ACHN (cell line): Measurements from ENCODE around the gene PRKCZ.
A peak's percentile ranks its signal among the peaks of the same experiment; 100 is the strongest.

Experiments
- DNase-seq: peaks from one replicate; pipeline ENCODE4 v3.0.0-alpha.2; 2015
- in situ Hi-C: cut with HindIII; loops from 2 replicates; pipeline ENCODE4 v1.10.0; 2017; ENCODE audit warnings: low sequenced_read_pairs, low pct_ligation_motif_present, low pct_unique_long_range_greater_than_20kb

Gene PRKCZ

GRCh38 chr1:2215329-2215728 lies 165.1 kb downstream of the PRKCZ start:
- in situ Hi-C loops = loop anchor here (25.0 kb wide), 1 partner anchor 172 kb away; the partner anchor contains the start of genes MORN1 and RER1
- no peak for DNase-seq

GRCh38 chr1:2215909-2216766 lies 165.9 kb downstream of the PRKCZ start:
- in situ Hi-C loops = loop anchor here (25.0 kb wide), 1 partner anchor 171 kb away; the partner anchor contains the start of genes MORN1 and RER1

DNA sequence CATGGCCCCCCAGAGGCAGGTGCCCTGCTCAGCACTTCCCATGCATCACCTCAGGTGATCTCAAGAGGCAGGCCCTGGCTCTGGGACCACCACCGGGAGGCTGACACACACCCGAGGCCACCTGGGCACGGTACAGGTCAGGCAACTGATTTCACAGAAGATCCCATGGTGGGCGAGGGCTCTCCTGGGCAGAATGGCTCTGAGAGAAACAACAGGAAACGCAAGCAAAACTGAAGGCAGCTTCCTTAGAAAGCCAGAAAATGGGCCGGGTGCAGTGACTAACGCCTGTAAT lies 166.5 kb downstream of the PRKCZ start:
- in situ Hi-C loops = loop anchor here (25.0 kb wide), 1 partner anchor 171 kb away; the partner anchor contains the start of genes MORN1 and RER1
- no peak for DNase-seq

More at GRCh38 chr1:2215909-2216766, 165.9 kb downstream of the PRKCZ start:
- DNase-seq = no peak

DNA sequence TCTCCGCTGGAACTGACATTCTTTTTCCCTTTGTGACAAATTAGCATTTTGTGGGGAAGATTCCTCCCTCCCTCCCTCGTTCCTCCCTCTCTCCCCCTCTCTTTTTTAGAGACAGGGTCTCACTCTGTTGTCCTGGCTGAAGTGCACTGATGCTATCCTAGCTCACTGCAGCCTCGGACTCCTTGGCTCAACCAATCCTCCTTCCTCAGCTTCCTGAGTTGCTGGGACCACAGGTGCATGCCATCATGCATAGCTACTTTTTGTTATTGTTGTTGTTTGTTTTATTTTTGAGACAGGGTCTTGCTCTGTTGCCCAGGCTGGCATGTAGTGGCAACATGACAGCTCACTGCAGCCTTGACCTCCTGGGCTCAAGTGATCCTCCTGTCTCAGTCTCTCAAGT lies 171.1 kb downstream of the PRKCZ start:
- DNase-seq = no peak
- in situ Hi-C loops = loop anchor here (25.0 kb wide), 1 partner anchor 166 kb away; the partner anchor contains the start of genes MORN1 and RER1

- in situ Hi-C loops = loop anchor here (25.0 kb wide), 1 partner anchor 163 kb away; the partner anchor contains the start of genes MORN1 and RER1
- DNase-seq = no peak
Measured at GRCh38 chr1:2224170-2224584, 174.0 kb downstream of the PRKCZ start.

DNA sequence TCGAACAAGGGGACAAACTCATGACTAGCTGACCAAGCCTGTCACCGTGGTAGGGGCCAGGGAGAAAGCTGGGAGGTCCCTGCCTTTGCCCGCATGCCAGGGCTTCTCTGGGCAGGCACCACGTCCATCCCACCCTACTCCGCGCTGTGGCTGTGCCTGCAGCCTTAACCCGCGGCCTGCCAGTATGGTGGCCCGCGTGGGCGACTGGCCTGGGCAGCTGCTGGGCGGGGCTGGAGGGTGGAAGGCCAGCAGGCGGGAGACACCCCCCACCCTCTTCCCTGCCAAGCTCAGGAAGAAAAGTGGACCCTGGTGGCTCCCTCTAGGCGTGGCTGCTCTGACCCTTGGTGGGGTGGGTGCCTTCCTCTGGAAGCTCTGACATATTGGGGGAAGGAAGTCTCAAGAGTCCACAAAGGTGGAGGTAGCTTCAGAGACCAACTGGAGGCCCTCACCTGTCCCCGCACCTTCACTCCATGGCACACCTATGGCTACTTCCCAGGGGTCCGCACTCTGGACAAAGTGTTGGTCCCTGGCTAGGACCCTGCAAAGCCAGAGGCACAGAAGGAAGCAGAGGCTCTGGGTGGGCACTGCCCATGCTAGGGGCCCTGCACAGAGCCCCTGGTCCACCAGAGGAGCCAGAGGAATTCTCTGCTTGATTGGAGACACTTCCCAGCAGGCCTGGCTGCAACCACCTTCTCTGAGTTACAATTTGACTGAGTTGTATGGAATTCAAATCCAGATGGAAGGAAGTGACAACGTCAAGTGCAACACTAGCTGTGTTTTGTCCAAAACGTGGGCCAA lies 174.6 kb downstream of the PRKCZ start:
- no peak for DNase-seq
- in situ Hi-C loops = loop anchor here (25.0 kb wide), 1 partner anchor 162 kb away; the partner anchor contains the start of genes MORN1 and RER1

- in situ Hi-C loops = no loop called here
- DNase-seq = no peak
Measured at GRCh38 chr1:2226525-2227345, 176.5 kb downstream of the PRKCZ start.

DNA sequence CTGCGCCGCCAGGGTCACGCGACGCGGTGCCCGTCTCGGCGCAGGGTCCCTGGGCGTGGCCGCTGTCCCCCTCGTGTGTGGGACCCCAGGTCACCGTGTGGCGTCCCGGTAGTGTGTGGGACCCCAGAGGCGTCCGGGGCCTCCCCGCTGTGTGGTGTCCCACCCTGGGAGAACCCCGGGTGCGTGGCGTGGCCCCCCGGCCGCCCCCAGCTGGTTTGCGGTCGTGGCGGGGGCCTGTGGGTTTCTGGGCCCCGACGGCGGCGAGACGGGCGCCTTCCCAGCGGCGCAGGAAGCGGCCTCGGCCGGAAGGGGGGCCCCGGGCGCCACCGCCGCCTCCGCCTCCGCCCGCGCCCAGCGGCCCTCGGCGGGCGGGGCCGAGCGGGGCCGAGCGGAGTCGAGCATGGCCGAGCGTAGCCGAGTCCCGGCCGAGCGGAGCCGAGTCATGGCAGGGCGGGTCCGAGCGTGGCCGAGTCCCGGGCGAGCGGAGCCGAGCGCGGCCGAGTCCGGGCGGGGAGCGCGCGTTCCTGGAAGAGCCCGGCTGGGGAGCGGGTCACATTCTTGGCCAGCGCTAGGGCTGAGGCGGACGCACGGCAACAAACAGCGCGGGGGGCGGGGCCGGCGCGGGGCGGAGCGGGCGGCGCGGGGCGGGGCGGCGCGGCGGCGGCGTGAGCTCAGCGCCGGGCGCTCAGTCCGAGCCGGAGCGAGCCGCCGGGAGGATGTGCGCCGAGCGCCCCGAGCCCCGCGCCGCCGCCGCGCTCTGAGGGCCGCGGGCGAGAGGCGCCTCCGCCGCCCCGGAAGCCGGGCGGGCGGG lies 177.3 kb downstream of the PRKCZ start:
- in situ Hi-C loops = no loop called here
- DNase-seq = peak; percentile 91

DNA sequence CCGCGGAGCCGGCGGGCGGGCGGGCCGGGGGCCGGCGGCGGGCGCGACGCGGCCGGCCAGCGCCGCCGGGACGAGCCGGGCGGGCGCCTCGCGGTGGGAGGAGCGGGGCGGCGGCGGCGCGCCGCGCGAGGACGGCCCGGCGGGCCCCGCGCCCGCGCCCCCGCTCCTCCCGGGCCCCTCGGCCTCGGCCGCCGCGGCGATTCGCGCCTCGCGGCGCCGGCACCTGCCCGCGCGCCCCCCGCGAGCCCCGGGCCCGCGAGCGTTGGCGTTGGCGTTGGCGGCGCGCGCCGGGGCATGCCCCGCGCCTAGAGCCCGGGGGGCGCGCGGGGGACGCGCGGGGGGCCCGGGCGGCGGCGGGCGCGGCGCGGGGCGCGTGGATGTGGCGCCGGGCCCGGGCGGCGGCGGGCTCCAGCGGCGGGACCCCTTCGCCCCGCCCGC lies 178.0 kb downstream of the PRKCZ start, which contains the start of gene SKI:
SKI (plus strand) TSS at position 163 of the 438 bp plus-strand sequence. CDS start 448 bp downstream, outside the sequence.
- in situ Hi-C loops = no loop called here

GRCh38 chr1:2228694-2229036 lies 178.5 kb downstream of the PRKCZ start:
- in situ Hi-C loops = no loop called here
- peak; percentile 23 for DNase-seq

More for the DNA sequence above, 178.0 kb downstream of the PRKCZ start, which contains the start of gene SKI:
- no peak for DNase-seq

GRCh38 chr1:2229037-2229864 lies 179.0 kb downstream of the PRKCZ start:
- DNase-seq = peak; percentile 57
- in situ Hi-C loops = no loop called here

GRCh38 chr1:2229911-2230731 lies 179.9 kb downstream of the PRKCZ start:
- no peak for DNase-seq
- in situ Hi-C loops = no loop called here

DNA sequence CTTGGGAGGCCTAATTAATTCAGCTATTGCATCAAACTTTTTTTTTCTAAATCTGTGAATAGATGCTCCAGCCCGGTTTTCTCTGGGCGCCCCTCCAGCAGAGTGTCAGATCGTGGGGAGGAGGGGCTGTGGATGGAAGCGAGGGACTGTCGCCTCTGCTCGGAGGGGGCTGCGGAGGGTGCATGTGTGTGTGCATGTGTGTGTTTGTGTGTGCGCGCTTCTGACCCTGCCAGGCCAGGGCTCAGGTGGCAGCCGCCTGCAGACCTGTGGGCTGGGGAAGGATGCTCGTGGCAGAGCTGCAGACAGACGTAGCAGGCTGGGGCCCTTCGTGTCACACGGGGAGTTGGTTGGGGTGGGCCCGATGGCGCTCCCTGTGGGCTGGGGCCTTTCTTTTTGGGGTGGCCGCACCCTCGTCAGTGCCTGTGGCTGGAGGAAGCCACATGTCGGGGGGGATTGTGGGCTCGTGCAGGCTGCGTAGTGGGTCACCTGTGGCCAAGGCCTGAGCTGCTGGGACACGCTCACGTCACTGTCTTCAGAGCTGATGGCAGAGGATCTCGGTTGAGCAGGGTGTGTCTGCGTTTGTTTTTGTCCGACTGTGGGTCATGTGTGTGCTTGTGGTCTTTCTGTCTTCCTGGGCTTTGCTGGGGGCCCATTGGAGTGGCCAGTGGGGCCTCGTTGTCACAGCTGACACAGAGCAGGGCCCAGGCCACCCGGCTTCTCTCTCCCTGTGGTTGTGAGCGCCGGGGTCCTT lies 180.7 kb downstream of the PRKCZ start:
- no peak for DNase-seq
- in situ Hi-C loops = no loop called here

DNA sequence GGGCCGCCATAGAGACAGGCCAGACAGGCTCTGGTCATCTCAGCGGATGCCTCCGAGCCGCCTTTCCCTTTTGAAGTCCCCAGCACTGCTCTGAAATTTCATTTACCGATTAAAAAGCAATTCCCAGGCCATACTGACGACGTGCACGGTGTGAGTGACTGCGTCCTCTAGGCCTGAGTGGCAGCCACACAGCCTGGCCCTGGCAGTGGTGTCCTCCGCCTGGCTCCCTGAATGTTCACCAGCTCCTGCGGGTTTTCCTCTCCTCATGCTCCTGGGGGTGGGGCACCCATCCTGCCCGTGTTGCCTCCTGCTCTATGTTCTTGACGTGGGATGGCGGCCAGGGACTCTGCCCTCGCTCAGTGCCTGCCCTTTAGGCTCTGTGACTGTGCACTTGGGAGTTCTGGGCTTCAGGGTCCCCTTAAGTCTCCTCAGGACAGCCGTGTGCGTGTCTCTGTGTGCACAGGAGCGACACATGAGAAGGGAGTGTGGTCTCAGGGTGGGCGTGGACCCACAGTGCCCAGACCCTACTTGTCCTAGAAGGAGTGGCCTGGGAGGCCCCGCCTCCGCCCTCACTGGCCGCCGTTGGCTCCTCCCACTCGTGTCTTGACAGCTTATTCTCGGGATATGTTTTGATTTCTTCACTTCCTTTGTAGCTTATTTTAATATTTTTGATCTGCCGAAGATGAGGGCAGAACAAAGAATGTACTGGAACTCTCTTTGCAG lies 181.5 kb downstream of the PRKCZ start:
- in situ Hi-C loops = no loop called here
- no peak for DNase-seq
